Suppressor macrophage (primary cell): ENCODE data around the gene PRSS22.

Experiments
- DNase-seq, 4 experiments: peaks; one replicate each; pipeline ENCODE4 v3.0.0-alpha.2; 2020 to 2022

PRSS22 gene

GRCh38 chr16:2879854-2880508 lies 22.0 kb upstream of the PRSS22 start:
- DNase-seq = no peak

GRCh38 chr16:2874912-2875362 lies 17.0 kb upstream of the PRSS22 start:
- peak; percentile 88 to 94 (median 92) for DNase-seq

GRCh38 chr16:2874032-2874911 lies 16.3 kb upstream of the PRSS22 start:
- no peak for DNase-seq

GRCh38 chr16:2871926-2872325 lies 14.0 kb upstream of the PRSS22 start:
- no peak for DNase-seq

GRCh38 chr16:2867987-2868789 lies 10.2 kb upstream of the PRSS22 start:
- peak; percentile 96 to 98 (median 98) for DNase-seq

DNA sequence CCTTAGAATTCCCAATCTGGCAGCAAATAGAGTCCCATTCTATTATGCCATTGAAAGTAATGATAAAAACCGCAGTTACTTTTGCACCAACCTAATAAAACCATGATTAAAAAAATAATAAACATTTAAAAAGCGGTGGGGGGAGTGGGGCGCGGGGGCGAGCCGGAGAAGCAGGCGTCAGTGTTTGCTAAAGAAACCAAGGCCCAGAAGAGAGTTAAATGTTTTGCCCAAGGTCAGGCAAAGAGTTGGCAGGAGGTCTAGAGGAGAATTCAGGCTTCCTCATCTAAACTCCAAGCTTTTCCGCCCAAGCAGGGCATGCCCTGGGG lies 9.7 kb upstream of the PRSS22 start:
- no peak for DNase-seq

GRCh38 chr16:2866431-2866830 lies 8.5 kb upstream of the PRSS22 start:
- DNase-seq = no peak

GRCh38 chr16:2865651-2866050 lies 7.7 kb upstream of the PRSS22 start:
- DNase-seq = peak in 3 of 4 experiments; percentile 32 to 56 (median 44)

DNA sequence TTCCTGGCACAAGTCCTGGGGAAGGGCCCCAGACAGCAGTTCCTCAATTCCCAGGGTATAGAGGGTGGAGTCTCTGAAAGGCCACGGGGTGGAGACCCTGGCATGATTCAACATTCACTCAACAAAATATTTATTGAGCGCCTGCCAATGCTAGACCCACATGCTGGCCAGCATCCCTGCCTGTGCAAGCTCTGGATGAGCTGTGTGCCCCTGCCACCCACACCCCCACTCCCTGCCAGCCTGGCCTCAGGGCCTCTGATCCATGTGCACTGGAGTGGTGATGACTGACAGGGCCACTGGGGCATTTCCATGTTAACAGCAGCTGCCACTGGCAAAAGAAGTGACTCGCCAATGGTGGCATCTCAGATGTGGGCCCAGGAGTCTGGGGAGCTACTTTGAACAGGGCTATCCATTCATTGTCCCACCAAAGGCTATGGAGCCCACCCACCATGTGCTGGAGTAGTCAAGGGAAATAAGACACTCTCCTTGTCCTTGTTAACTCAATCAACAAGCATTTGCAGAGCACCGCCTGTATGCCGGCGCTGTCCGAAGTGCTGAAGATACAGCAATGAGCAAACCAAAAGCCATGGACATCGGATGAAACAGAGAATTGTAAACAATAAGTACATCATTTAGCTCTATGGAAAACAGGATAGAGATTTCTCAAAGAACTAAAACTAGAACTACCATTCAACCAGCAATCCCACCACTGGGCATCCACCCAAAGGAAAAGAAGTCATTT lies 3.0 kb upstream of the PRSS22 start:
- peak in 3 of 4 experiments; percentile 48 to 66 (median 63) for DNase-seq

DNA sequence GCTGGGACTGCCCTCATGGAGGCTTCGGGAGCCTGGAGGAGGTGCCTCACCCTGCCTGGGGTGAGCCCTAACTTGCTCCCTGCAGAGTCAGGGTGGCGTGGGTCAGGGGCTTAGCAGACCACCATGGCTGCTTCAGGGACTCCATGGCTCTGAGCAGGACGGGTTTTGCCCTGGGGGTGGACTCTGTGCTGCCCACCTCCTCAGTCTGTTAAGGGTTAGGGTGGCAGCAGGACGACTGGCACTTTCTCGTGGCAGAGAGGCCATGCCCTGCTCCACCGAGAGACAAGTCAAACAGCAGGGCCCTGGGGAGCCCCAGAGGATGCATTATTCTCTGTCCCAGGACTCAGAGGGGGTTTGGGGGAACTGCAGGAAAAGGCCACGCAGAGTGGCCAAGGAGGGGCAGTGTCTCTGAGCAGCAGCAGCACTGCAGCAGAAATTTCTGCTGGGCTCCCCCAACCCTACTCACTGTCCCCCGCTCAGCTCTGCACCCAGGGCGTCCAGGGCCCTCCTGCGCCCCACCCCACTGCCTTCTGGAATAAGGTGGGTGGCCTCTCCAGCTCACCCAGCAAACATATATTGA lies 1.8 kb upstream of the PRSS22 start:
- no peak for DNase-seq

DNA sequence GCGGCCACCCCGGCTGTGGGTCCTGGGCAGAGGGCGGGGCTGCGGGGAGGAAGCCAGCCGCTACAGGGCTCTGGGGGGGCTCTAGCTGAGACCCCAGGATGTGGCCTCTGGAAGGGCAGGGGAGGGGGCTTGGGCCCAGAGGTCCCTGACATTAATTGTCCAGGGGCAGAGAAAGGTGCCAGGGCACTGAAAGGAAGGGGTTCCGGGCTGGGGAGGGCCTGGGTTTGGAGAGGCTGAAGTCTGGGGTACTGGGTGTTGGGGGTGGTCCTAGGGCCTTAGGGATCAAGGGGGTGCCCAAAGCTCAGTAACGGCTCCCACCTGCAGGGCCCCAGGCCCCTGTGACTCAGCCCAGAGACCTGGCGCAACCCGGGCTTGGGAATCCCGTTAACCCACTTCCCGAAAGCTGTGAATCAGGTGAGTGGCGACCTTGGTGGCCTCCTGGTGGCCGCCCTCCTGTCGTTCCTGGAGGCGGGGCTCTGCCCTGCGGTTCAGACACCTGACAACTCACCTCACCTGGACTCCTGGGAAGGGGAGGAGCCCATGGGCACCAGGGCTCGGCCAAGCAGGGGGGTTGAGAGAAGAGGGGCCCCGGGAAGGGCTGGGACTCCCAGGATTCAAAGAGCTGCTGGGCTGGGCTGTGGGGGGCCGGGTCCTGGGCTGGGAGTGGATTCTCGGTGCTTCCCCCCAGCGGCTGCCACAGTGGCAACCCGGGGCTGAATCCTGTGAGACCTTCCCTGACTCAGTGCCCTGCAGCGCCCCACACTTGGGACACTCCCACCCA lies 465 bp upstream of the PRSS22 start:
- DNase-seq = no peak

DNA sequence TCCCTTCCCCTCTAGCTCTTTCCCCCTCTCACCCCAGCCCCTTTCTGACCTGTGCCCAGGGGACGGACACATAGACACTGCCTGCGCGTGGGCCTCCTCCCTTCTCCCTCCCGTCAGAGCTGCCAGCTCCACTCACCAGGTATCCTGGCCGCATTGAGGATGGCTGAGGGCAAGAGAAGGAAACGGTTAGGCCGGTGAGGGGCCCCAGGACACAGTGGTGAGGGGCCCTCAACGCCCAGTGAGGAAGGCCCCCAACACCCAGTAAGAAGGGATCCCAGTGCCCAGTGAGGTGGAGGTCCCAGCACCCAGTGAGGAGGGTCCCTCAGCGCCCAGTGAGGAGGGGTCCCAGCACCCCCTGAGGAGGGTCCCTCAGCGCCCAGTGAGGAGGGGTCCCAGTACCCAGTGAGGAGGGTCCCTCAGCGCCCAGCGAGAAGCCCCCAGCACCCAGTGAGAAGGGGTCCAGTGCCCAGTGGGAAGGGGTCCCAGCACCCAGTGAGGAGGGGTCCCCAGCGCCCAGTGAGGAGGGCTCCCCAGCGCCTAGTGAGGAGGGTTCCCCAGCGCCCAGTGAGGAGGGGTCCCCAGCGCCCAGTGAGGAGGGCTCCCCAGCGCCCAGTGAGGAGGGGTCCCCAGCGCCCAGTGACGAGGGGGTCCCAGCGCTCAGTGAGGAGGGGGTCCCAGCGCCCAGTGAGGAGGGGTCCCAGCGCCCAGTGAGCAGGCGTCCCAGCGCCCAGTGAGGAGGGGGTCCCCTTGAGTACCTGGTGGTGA lies 1.1 kb downstream of the PRSS22 start:
- DNase-seq = no peak

GRCh38 chr16:2856061-2856670 lies 1.8 kb downstream of the PRSS22 start:
- DNase-seq = peak in 2 of 4 experiments; percentile 26 to 34

GRCh38 chr16:2855536-2855935 lies 2.4 kb downstream of the PRSS22 start:
- no peak for DNase-seq

DNA sequence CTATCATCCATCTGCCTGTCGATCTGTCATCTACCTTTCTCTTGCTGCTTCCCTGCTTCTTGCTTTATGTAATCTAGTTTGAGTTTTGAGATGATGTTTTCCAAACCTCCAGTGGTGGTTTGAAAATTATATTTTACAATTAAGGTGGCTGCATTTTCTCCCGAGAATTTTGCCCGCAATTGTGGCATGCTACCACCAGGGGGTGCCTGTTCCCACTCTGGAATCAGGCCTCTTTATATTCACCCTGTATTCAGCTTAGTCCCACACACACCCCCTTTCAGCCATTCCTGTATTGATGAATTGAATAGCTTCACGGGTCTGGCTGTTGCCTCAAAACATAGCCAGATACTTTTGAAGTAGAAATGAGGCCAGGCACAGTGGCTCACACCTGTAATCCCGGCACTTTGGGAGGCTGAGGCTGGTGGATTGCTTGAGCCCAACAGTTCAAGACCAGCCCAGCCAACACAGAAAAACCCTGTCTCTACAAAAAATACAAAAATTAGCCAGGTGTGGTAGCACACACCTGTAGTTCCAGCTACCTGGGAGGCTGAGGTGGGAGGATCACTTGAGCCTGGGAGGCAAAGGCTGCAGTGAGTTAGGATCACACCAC lies 3.2 kb downstream of the PRSS22 start:
- peak; percentile 28 to 45 (median 41) for DNase-seq

DNA sequence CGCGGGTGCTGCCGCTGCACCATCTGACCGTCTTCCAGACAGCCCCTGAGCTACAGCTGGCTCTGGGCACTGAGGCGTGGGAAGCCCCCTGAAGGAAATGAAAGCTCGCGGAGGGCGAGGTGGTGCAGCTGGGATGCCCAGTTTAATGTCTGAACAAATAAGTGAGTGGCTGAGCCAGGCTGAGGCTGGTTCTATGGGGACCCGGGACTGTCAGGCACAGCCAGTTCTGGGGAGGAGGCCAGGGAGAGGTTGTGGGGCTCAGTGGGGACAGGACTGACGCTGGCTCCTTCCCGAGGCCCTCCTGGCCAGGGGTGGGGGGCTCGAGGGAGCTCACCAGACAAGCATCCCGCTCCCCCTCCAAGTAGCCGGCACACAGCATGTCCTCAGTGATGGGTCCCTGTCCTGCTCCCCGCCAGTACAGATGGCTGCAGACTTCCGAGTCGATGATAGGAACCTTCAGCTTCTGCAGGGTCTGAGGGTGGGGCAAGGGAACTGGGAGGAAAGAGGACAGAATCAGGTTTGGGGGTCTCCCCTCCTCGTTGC lies 4.4 kb downstream of the PRSS22 start:
- DNase-seq = no peak

DNA sequence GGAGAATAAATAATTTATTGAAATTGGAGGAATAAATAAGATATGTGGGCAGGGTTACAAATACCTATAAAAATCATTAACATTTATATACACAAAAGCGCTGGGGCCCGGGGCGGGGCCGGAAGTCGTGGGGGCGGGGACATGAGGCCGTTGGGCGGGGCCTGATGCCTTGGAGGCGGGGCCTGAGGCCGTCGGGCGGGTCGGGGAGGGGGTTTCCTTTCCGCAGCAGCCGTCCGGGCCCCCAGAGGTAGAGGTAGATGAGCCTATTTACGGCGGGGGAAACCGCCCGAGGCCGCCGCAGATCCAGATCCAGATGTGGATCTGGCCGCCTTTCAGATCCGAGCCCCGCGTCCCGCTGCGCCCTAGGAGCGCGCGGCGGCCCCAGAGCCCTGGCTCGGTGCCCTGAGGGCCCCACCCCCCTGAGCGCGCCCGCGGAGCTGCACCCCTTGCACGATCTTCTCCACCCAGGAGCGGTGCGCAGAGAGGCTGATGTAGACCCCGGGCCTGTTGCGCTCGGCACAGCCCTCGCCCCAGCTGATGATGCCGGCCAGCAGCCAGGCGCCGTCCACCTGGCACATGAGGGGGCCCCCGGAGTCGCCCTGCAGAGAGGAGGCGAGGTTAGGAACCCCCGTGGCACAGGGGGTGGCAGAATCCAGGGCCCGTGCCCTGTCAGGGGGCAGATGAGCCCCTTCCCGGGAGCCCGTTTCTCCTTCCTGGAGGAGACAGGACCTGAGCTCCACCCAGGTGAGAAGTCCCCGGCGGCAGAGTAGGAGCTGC lies 5.1 kb downstream of the PRSS22 start:
- DNase-seq = no peak

DNA sequence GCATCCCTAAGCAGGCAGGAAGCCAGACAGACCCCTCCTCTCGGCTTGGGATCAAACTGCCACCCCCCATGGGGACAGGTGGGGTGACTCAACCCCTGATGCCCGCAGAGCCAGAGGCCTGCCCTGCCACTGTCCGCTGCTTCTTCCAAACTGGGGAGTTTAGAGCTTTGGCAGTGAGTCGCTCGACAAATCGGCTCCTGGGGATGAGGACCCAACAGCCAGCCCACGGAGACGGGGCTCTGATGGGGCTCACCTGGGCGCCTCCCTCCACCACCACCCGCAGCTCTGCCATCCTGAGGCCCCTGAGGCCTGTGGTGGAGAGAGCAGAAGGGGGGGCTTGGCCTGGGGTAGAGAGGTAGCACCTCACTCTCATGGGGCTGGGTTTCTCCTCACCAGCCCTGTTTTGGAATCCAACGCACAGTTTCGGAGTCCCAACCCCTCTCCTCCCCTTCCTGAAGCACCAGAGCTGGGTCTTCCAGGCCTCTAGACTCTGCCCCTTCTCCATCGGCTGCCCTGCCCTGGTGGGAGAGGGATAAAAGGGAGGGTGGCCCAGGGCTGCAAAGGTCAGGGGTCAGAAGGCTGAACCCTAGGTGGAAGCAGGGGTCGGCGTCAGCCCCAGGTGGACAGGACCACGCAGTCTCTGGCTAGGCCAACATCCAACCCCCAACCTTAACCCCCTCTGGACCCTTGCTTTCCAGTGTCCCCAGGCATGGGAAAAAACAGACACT lies 5.8 kb downstream of the PRSS22 start:
- no peak for DNase-seq
